SK-N-SH (cell line): ENCODE data around the gene GYPC. TPM values are rescaled to one million over a fixed set of nuclear protein-coding genes. Genes with fewer than 3 reads are reported as not detected.

ENCODE experiments used
- CTCF ChIA-PET: fragments of 300-600, 350-600 bp; formaldehyde crosslinking; extraction: SDS; loops from one replicate; lab custom pipeline; 2021; lab: Yijun Ruan, JAX
- POLR2A ChIA-PET: fragments of 350-600 bp; sonication (Branson Sonifier 250); formaldehyde crosslinking; extraction: SDS; loops from one replicate; lab custom pipeline; 2020; ENCODE audit warnings: antibody characterized with exemption, inconsistent platforms; lab: Yijun Ruan, JAX
- DNase-seq: peaks from one replicate; pipeline ENCODE4 v3.0.0; 2012
- H2AFZ ChIP-seq: fragments of 200-600 bp; sonication (generic); 2 replicates; pipeline ENCODE4 v1.8.1; 2016; ENCODE audit warnings: antibody characterized with exemption, mild to moderate bottlenecking, low read depth
- H3F3A ChIP-seq: fragments of 200-600 bp; sonication (generic); replicated peaks from 2 replicates; pipeline ENCODE3; 2016; ENCODE audit warnings: antibody characterized with exemption, mild to moderate bottlenecking; ENCODE audit not compliant: insufficient read depth
- H3K27ac ChIP-seq, 2 experiments: fragments of 200-500 bp in 1 of 2; fragments of 200-600 bp in 1 of 2; sonication (Bioruptor generic) in 1 of 2; sonication (generic), shearing (Covaris generic) in 1 of 2; 2 replicates each; pipeline versions ENCODE4 v1.5.1 to v1.6.1; 2014 to 2016; ENCODE audit warnings: low read depth in 2 of 2, inconsistent platforms in 1 of 2, low read length in 1 of 2, mild to moderate bottlenecking in 1 of 2, mixed read lengths in 1 of 2
- H3K27me3 ChIP-seq: fragments of 200-600 bp; sonication (generic), shearing (Covaris generic); 2 replicates; pipeline ENCODE4 v1.6.1; 2016; ENCODE audit warnings: mixed run types; ENCODE audit not compliant: insufficient read depth
- H3K36me3 ChIP-seq, 2 experiments: fragments of 200-500 bp in 1 of 2; fragments of 200-600 bp in 1 of 2; sonication (Bioruptor generic) in 1 of 2; sonication (generic) in 1 of 2; replicated peaks in 1 of 2; 2 replicates each; pipeline versions ENCODE3 to v1.5.1; 2014 to 2016; ENCODE audit warnings: low read length in 1 of 2, mild to moderate bottlenecking in 1 of 2; ENCODE audit not compliant: insufficient read depth in 2 of 2, control insufficient read depth in 1 of 2
- H3K4me1 ChIP-seq, 2 experiments: fragments of 200-500 bp in 1 of 2; fragments of 200-600 bp in 1 of 2; sonication (Bioruptor generic) in 1 of 2; sonication (generic), shearing (Covaris generic) in 1 of 2; 2 replicates each; pipeline versions ENCODE4 v1.5.1 to v1.6.1; 2014 to 2016; ENCODE audit warnings: low read depth in 1 of 2, low read length in 1 of 2, mixed run types in 1 of 2; ENCODE audit not compliant: insufficient read depth in 2 of 2, control insufficient read depth in 1 of 2
- H3K4me2 ChIP-seq: fragments of 200-600 bp; sonication (generic), shearing (Covaris generic); 2 replicates; pipeline ENCODE4 v1.6.1; 2017; ENCODE audit warnings: mixed run types
- H3K4me3 ChIP-seq, 2 experiments: fragments of 200-500 bp in 1 of 2; fragments of 200-600 bp in 1 of 2; sonication (Bioruptor generic) in 1 of 2; sonication (generic), shearing (Covaris generic) in 1 of 2; 2 replicates each; pipeline versions ENCODE4 v1.5.1 to v1.8.1; 2014 to 2016; ENCODE audit warnings: low read depth in 2 of 2, inconsistent platforms in 1 of 2, low read length in 1 of 2, mild to moderate bottlenecking in 1 of 2, mixed read lengths in 1 of 2, moderate library complexity in 1 of 2
- H3K79me2 ChIP-seq: fragments of 200-600 bp; sonication (generic); 2 replicates; pipeline ENCODE4 v1.8.1; 2017; ENCODE audit warnings: mild to moderate bottlenecking; ENCODE audit not compliant: insufficient read depth
- H3K9ac ChIP-seq: fragments of 200-600 bp; sonication (generic); 2 replicates; pipeline ENCODE4 v1.6.1; 2017; ENCODE audit warnings: mixed run types
- H3K9me2 ChIP-seq: fragments of 200-600 bp; sonication (generic); 2 replicates; pipeline ENCODE4 v1.6.1; 2017; ENCODE audit warnings: mixed run types
- H3K9me3 ChIP-seq: fragments of 200-600 bp; sonication (generic); 2 replicates; pipeline ENCODE4 v1.6.1; 2017; ENCODE audit warnings: mixed run types, mild to moderate bottlenecking, moderate library complexity
- H4K20me1 ChIP-seq: fragments of 200-600 bp; sonication (generic); 2 replicates; pipeline ENCODE4 v1.6.1; 2017; ENCODE audit warnings: mild to moderate bottlenecking, mixed run types; ENCODE audit not compliant: insufficient read depth
- CHD2 ChIP-seq: fragments of 150-350 bp; IDR thresholded peaks from 2 replicates; pipeline ENCODE4 v1.6.1; 2018; ENCODE audit warnings: low read length; ENCODE audit not compliant: partially characterized antibody
- ELF1 ChIP-seq: IDR thresholded peaks from 2 replicates; pipeline ENCODE4 v1.4.0; 2012
- EZH2phosphoT487 ChIP-seq: fragments of 200-600 bp; sonication (generic); IDR thresholded peaks from 2 replicates; pipeline ENCODE4 v1.6.1; 2017; ENCODE audit warnings: low read depth, mixed run types, mild to moderate bottlenecking, antibody characterized with exemption, moderate library complexity, borderline replicate concordance
- GABPA ChIP-seq: IDR thresholded peaks from 2 replicates; pipeline ENCODE4 v1.4.0; 2012; ENCODE audit warnings: low read depth, mild to moderate bottlenecking
- GATA2 ChIP-seq: sonication (generic); formaldehyde crosslinking; IDR thresholded peaks from 2 replicates; pipeline ENCODE4 v1.5.0; 2020; ENCODE audit warnings: mild to moderate bottlenecking, missing genetic modification reagents
- MEF2A ChIP-seq: IDR thresholded peaks from 2 replicates; pipeline ENCODE4 v1.4.0; 2012; ENCODE audit warnings: low read depth, borderline replicate concordance
- MXI1 ChIP-seq: IDR thresholded peaks from 2 replicates; pipeline ENCODE4 v1.6.1; 2012; ENCODE audit warnings: mild to moderate bottlenecking, low read depth, low read length, improper control_type of control experiment
- POLR2AphosphoS5 ChIP-seq: IDR thresholded peaks from 2 replicates; pipeline ENCODE4 v1.6.1; 2012; ENCODE audit warnings: low read depth, low read length
- RAD21 ChIP-seq: IDR thresholded peaks from 2 replicates; pipeline ENCODE4 v1.6.1; 2012; ENCODE audit warnings: mild to moderate bottlenecking, low read length
- RXRA ChIP-seq: IDR thresholded peaks from 2 replicates; pipeline ENCODE4 v1.4.0; 2012; ENCODE audit warnings: low read depth, mild to moderate bottlenecking, borderline replicate concordance
- TAF1 ChIP-seq: IDR thresholded peaks from 2 replicates; pipeline ENCODE4 v1.6.1; 2012; ENCODE audit warnings: low read depth, mild to moderate bottlenecking, low read length, moderate library complexity, borderline replicate concordance
- TCF12 ChIP-seq: IDR thresholded peaks from 2 replicates; pipeline ENCODE4 v1.4.0; 2012
- WGBS: methylation state at CpG from one replicate; pipeline ENCODE4 v1.1.6; 2017; ENCODE audit warnings: low lambda C conversion rate; 5-methylcytosine and 5-hydroxymethylcytosine counted together
- polyA plus RNA-seq, 3 experiments: library from polyadenylated mRNA; depleted of rRNA; stranded (reverse); fragments of >200 nt; gene quantifications; 2 replicates each; pipeline ENCODE4 v1.2.3, GENCODE V29; 2012
- TF ChIP-seq, protein P1 (sequence below): fragments of 150-350 bp; IDR thresholded peaks from 2 replicates; pipeline ENCODE4 v1.6.1; 2017; ENCODE audit warnings: antibody characterized with exemption, low read length, low read depth, borderline replicate concordance
- TF ChIP-seq, protein P2 (sequence below): IDR thresholded peaks from 2 replicates; pipeline ENCODE4; 2012
- TF ChIP-seq, protein P3 (sequence below): fragments of 200-600 bp; sonication (generic); IDR thresholded peaks from 2 replicates; pipeline ENCODE4 v1.6.1; 2017; ENCODE audit warnings: antibody characterized with exemption, mild to moderate bottlenecking, moderate library complexity
- TF ChIP-seq, protein P4 (sequence below): IDR thresholded peaks from 2 replicates; pipeline ENCODE4 v1.4.0; 2012; ENCODE audit warnings: low read depth, borderline replicate concordance
- TF ChIP-seq, protein P5 (sequence below): IDR thresholded peaks from 2 replicates; pipeline ENCODE4 v1.4.0; 2012; ENCODE audit warnings: low read depth

The GYPC gene
- polyA plus RNA-seq, 1 of the 3 experiments (the other 2 are of a cell fraction), result not detected

DNA sequence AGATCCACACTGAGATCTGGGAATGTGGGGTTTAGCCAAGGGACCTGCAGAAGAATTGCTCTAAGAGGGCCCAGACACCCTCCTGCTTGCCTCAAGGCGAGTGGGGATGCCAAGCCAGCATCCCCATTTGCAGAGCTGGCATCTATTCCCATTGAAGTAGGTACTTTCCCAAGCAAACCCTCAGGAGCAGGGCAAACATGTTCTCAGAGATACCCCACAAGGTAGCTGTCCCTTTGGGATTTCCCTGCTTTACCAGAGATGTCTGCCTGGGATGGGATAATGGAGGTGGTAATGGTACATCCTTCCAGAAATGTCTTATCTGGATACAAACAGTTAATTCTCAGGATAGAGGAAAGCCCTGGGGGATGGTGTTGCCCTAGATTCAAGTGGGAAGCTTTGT lies 51.2 kb downstream of the GYPC start:
- Histone ChIP-seq H3K4me3 (no peak overlapping the region), H4K20me1 (no peaks in the 10 kb centered on the region), H3K79me2 (no peaks in the 10 kb centered on the region), H3K9me2 (peaks cover 5% of the 10 kb centered on the region; the same call in 1 of the 2 replicates), H3K36me3 (no peaks in the 10 kb centered on the region), H2AFZ (no peak overlapping the region), H3K4me1 (no peaks in the 10 kb centered on the region), H3K9ac (no peak overlapping the region), H3K27ac (no peak overlapping the region), H3F3A (no peaks in the 10 kb centered on the region), H3K9me3 (no peaks in the 10 kb centered on the region), H3K27me3 (no peaks in the 10 kb centered on the region), H3K4me2 (no peak overlapping the region)
- ChIA-PET CTCF (interaction anchor here (1.2 kb wide), 1 partner anchor 10 kb away, joined by 3 read pairs; no protein-coding TSS in a partner anchor), POLR2A (no interaction called here)
- TF ChIP-seq RXRA (no peak), GATA2 (CRISPR knock-in tag) (no peak), GABPA (no peak)
- WGBS, result no CpG with 5 or more reads among the region's 1 CpG
- DNase-seq, result no peak

DNA sequence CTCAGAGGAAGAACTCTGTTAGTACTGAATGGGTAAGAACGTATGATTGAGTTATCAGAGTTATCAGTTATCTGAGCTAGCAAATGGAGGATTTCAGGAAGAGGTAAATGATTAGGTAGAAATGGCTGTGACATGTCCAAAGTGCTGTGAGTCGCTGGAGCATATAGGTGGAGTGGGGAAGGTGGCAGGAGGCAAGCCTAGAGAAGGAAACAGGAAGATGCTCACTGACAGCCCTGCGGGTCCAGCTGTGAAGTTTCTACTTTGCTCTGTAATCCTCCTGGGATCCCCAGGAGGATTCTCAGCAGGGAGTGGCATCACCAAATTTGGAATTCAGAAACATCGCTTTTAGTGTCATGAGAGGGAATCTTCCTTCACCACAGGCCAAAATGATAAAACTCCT lies 52.0 kb downstream of the GYPC start:
- Histone ChIP-seq H4K20me1 (no peaks in the 10 kb centered on the region), H3K4me1 (no peaks in the 10 kb centered on the region), H3K9ac (no peak overlapping the region), H3K4me3 (no peak overlapping the region), H3K9me3 (no peaks in the 10 kb centered on the region), H3K9me2 (peaks cover 5% of the 10 kb centered on the region; the same call in 1 of the 2 replicates), H3K36me3 (no peaks in the 10 kb centered on the region), H3K79me2 (no peaks in the 10 kb centered on the region), H3K27me3 (no peaks in the 10 kb centered on the region), H3K4me2 (no peak overlapping the region), H2AFZ (no peak overlapping the region), H3K27ac (no peak overlapping the region), H3F3A (no peaks in the 10 kb centered on the region)
- CTCF ChIA-PET, result interaction anchor here (0.7 to 1.2 kb wide), 2 partner anchors 11 to 67 kb away, joined by 3 read pairs; no protein-coding TSS in a partner anchor
- no peak for DNase-seq
- TF ChIP-seq TAF1 (no peak), TCF12 (no peak), CHD2 (no peak), ELF1 (no peak), POLR2AphosphoS5 (no peak), RAD21 (no peak), EZH2phosphoT487 (no peak), MXI1 (no peak), MEF2A (no peak)
- TF ChIP-seq, protein P1, sequence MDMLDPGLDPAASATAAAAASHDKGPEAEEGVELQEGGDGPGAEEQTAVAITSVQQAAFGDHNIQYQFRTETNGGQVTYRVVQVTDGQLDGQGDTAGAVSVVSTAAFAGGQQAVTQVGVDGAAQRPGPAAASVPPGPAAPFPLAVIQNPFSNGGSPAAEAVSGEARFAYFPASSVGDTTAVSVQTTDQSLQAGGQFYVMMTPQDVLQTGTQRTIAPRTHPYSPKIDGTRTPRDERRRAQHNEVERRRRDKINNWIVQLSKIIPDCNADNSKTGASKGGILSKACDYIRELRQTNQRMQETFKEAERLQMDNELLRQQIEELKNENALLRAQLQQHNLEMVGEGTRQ, result no peak
- TF ChIP-seq, protein P2, sequence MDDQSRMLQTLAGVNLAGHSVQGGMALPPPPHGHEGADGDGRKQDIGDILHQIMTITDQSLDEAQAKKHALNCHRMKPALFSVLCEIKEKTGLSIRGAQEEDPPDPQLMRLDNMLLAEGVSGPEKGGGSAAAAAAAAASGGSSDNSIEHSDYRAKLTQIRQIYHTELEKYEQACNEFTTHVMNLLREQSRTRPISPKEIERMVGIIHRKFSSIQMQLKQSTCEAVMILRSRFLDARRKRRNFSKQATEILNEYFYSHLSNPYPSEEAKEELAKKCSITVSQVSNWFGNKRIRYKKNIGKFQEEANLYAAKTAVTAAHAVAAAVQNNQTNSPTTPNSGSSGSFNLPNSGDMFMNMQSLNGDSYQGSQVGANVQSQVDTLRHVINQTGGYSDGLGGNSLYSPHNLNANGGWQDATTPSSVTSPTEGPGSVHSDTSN, result no peak
- TF ChIP-seq, protein P3, sequence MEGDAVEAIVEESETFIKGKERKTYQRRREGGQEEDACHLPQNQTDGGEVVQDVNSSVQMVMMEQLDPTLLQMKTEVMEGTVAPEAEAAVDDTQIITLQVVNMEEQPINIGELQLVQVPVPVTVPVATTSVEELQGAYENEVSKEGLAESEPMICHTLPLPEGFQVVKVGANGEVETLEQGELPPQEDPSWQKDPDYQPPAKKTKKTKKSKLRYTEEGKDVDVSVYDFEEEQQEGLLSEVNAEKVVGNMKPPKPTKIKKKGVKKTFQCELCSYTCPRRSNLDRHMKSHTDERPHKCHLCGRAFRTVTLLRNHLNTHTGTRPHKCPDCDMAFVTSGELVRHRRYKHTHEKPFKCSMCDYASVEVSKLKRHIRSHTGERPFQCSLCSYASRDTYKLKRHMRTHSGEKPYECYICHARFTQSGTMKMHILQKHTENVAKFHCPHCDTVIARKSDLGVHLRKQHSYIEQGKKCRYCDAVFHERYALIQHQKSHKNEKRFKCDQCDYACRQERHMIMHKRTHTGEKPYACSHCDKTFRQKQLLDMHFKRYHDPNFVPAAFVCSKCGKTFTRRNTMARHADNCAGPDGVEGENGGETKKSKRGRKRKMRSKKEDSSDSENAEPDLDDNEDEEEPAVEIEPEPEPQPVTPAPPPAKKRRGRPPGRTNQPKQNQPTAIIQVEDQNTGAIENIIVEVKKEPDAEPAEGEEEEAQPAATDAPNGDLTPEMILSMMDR, result no peak
- TF ChIP-seq, protein P4, sequence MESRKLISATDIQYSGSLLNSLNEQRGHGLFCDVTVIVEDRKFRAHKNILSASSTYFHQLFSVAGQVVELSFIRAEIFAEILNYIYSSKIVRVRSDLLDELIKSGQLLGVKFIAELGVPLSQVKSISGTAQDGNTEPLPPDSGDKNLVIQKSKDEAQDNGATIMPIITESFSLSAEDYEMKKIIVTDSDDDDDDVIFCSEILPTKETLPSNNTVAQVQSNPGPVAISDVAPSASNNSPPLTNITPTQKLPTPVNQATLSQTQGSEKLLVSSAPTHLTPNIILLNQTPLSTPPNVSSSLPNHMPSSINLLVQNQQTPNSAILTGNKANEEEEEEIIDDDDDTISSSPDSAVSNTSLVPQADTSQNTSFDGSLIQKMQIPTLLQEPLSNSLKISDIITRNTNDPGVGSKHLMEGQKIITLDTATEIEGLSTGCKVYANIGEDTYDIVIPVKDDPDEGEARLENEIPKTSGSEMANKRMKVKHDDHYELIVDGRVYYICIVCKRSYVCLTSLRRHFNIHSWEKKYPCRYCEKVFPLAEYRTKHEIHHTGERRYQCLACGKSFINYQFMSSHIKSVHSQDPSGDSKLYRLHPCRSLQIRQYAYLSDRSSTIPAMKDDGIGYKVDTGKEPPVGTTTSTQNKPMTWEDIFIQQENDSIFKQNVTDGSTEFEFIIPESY, result no peak
- TF ChIP-seq, protein P5, sequence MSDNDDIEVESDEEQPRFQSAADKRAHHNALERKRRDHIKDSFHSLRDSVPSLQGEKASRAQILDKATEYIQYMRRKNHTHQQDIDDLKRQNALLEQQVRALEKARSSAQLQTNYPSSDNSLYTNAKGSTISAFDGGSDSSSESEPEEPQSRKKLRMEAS, result no peak
- WGBS, result 34% methylated on average over 4 of the region's 4 CpGs
- POLR2A ChIA-PET, result no interaction called here
